Skeletal muscle satellite cell (primary cell): ENCODE data around the gene TPTE.
"Not testable (repeated sequence)": the region's sequence is repeated elsewhere in the genome, so short reads cannot be mapped to it uniquely, and the experiment has no call there.

Experiments used
- H3K27me3 ChIP-seq: 2 replicates; pipeline ENCODE4 v1.7.0; 2013; ENCODE audit warnings: low read length; ENCODE audit not compliant: control insufficient read depth, insufficient read depth
- H3K36me3 ChIP-seq: 2 replicates; pipeline ENCODE4 v1.7.0; 2013; ENCODE audit warnings: mild to moderate bottlenecking, control low read depth, low read length; ENCODE audit not compliant: insufficient read depth
- H3K4me1 ChIP-seq: 2 replicates; pipeline ENCODE4 v1.7.0; 2013; ENCODE audit warnings: low read length; ENCODE audit not compliant: control insufficient read depth, insufficient read depth
- H3K4me2 ChIP-seq: 2 replicates; pipeline ENCODE4 v1.7.0; 2013; ENCODE audit warnings: mild to moderate bottlenecking, low read length
- H3K4me3 ChIP-seq: 2 replicates; pipeline ENCODE4 v1.7.0; 2013; ENCODE audit warnings: low read length
- H3K9ac ChIP-seq: 2 replicates; pipeline ENCODE4 v1.7.0; 2013; ENCODE audit warnings: mild to moderate bottlenecking, low read depth, low read length, moderate library complexity
- H3K9me3 ChIP-seq: replicated peaks from 2 replicates; pipeline ENCODE4 v1.7.0; 2013; ENCODE audit warnings: mild to moderate bottlenecking, control low read depth, low read length

The TPTE gene

GRCh38 chr21:10627316-10627863 is 106.0 kb downstream of the TPTE start:
- H3K9me3 ChIP-seq: peaks cover 14% of the 10 kb centered on the region
- no peaks in the 10 kb centered on the region for H3K27me3 ChIP-seq
- no peak overlapping the region for H3K4me3 ChIP-seq
- H3K36me3 ChIP-seq: no peaks in the 10 kb centered on the region
- H3K9ac ChIP-seq: no peak overlapping the region
- H3K4me2 ChIP-seq: no peak overlapping the region
- H3K4me1 ChIP-seq: no peaks in the 10 kb centered on the region

DNA sequence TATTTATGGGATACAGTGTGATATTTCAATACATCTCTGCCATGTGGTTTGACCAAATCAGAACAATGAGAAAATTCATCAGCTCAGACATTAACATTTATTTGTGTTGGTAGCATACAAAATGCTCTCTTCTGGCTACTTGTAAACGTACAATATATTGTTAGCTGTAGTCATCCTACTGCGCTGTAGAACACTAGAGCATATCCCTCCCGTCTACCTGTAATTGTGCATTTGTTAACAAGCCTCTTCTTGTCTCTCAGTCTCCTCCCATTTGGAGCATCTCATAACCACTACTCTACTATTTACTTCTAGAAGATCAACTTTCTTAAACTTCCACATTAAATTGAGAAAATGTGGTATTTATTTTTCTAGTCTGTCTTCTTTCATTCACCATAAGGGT is 107.9 kb downstream of the TPTE start:
- H3K27me3 ChIP-seq, H3K4me2 ChIP-seq, H3K9ac ChIP-seq, H3K4me1 ChIP-seq, H3K4me3 ChIP-seq, H3K36me3 ChIP-seq: not testable (repeated sequence)
- peaks cover 11% of the 10 kb centered on the region for H3K9me3 ChIP-seq

DNA sequence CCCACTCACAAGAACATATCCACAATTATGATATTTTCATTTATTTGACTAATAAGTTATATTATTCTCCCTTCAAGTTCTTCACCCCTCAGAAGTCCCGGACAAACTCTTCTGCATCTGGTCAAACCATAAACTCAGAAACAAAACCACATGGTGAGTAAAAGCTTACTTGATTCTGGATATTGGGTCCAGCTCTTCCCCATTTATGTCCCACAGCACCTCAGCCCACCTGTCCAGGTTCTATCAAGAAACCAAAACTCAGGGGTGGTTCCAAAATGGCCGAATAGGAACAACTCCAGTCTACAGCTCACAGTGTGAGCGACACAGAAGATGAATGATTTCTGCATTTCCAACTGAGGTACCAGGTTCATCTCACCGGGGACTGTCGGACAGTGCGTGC is 109.4 kb downstream of the TPTE start:
- H3K9me3 ChIP-seq: peaks cover 11% of the 10 kb centered on the region
- H3K4me2 ChIP-seq, H3K9ac ChIP-seq, H3K36me3 ChIP-seq, H3K27me3 ChIP-seq, H3K4me1 ChIP-seq, H3K4me3 ChIP-seq: not testable (repeated sequence)

- H3K9me3 ChIP-seq: peaks cover 11% of the 10 kb centered on the region
- not testable (repeated sequence) for H3K36me3 ChIP-seq, H3K4me2 ChIP-seq, H3K4me1 ChIP-seq, H3K4me3 ChIP-seq, H3K9ac ChIP-seq, H3K27me3 ChIP-seq
Measured at GRCh38 chr21:10631316-10631715, 109.9 kb downstream of the TPTE start.

DNA sequence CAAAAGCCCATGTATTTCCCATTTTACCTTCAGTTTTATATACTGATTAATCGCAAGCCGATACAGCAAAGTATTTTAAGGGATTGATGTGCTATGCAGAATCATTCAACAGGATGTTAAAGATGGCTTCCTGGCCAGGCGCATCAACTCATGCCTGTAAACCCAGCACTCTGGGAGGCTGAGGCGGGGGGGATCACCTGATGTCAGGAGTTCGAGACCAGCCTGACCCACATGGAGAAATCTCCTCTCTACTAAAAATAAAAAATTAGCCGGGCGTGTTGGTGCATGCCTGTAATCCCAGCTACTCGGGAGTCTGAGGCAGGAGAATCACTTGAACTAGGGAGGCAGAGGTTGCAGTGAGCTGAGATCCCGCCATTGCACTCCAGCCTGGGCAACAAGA is 116.8 kb downstream of the TPTE start:
- H3K27me3 ChIP-seq, H3K4me2 ChIP-seq, H3K36me3 ChIP-seq, H3K4me3 ChIP-seq, H3K4me1 ChIP-seq, H3K9ac ChIP-seq: not testable (repeated sequence)
- peaks cover 45% of the 10 kb centered on the region for H3K9me3 ChIP-seq

GRCh38 chr21:10639123-10639522 is 117.7 kb downstream of the TPTE start:
- Histone ChIP-seq H3K4me2 (no peak overlapping the region), H3K4me3 (no peak overlapping the region), H3K9me3 (peaks cover 45% of the 10 kb centered on the region), H3K27me3 (no peaks in the 10 kb centered on the region), H3K9ac (no peak overlapping the region), H3K4me1 (no peaks in the 10 kb centered on the region), H3K36me3 (no peaks in the 10 kb centered on the region)

DNA sequence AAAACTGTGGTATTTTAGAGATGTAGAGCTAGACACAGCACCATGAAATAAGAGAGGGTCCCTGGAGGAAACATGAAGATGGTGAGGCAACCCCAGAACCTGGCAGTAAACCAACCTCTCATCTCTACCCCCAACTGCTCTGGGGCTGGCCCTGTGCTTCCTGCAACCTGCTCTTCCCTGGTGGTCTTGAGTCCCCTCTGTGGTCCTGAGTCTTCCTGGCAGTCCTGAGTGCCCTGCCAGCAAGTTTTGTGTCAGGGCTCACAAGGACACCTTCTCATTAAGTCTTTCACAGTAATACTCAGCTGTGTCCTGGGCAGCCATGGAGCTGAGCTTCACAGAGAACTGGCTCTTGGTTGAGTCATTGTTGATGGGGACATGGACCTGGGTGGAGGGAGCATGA is 118.4 kb downstream of the TPTE start:
- not testable (repeated sequence) for H3K4me3 ChIP-seq, H3K36me3 ChIP-seq, H3K9ac ChIP-seq, H3K4me2 ChIP-seq, H3K4me1 ChIP-seq, H3K27me3 ChIP-seq
- peaks cover 46% of the 10 kb centered on the region for H3K9me3 ChIP-seq

GRCh38 chr21:10640446-10640845 is 119.1 kb downstream of the TPTE start:
- peaks cover 50% of the 10 kb centered on the region for H3K9me3 ChIP-seq
- no peaks in the 10 kb centered on the region for H3K36me3 ChIP-seq
- no peak overlapping the region for H3K9ac ChIP-seq
- H3K27me3 ChIP-seq: no peaks in the 10 kb centered on the region
- no peaks in the 10 kb centered on the region for H3K4me1 ChIP-seq
- no peak overlapping the region for H3K4me2 ChIP-seq
- no peak overlapping the region for H3K4me3 ChIP-seq

DNA sequence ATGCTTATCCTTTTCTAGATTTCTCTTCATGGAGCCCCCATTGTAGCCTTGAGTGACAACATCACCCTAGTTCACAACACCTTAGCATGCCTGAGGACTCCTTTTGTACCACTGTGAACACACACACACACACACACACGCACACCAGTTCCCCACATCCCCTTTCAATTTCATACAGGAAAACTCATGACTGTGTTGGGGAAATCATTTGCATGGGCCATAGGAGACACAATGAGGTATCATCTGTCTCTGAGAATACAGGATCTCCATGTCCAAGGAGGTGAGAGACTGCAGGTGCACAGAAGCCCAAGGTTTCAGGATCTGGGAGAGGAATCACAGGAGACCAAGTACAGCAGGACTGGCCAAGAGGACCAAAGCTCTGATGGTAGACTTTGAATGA is 119.7 kb downstream of the TPTE start:
- Histone ChIP-seq H3K9ac (no peak overlapping the region), H3K4me3 (no peak overlapping the region), H3K4me2 (no peak overlapping the region), H3K9me3 (peaks cover 50% of the 10 kb centered on the region), H3K27me3 (no peaks in the 10 kb centered on the region), H3K4me1 (no peaks in the 10 kb centered on the region), H3K36me3 (no peaks in the 10 kb centered on the region)

- H3K27me3 ChIP-seq, H3K4me3 ChIP-seq, H3K4me2 ChIP-seq, H3K9ac ChIP-seq, H3K36me3 ChIP-seq, H3K4me1 ChIP-seq: not testable (repeated sequence)
- H3K9me3 ChIP-seq: peaks cover 43% of the 10 kb centered on the region
Measured at GRCh38 chr21:10645667-10646066, 124.3 kb downstream of the TPTE start.

GRCh38 chr21:10649350-10650149 is 128.2 kb downstream of the TPTE start:
- not testable (repeated sequence) for H3K4me2 ChIP-seq, H3K27me3 ChIP-seq, H3K4me1 ChIP-seq, H3K9ac ChIP-seq, H3K36me3 ChIP-seq, H3K4me3 ChIP-seq
- H3K9me3 ChIP-seq: peaks cover 29% of the 10 kb centered on the region

DNA sequence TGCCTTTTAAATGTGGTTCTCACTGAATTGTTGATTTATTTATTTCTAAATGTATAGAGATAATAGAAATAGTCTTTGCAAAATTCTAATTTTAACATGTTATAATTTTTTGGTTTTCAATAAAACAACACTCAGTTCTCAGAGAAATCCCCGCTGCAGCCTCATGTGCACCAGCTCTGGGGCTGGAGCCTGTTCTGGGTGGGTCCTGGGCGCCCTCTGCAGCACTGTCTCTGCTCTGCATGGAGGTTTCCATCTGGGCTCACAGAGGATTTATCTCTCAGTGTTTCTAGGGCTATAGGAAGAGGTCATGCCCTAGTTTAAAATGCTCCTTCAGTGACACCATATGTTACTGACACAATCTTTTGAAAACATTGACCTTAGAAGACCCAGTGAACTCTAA is 128.9 kb downstream of the TPTE start:
- not testable (repeated sequence) for H3K9ac ChIP-seq, H3K27me3 ChIP-seq, H3K4me1 ChIP-seq, H3K4me2 ChIP-seq, H3K36me3 ChIP-seq, H3K4me3 ChIP-seq
- peaks cover 23% of the 10 kb centered on the region for H3K9me3 ChIP-seq
